Vein endothelial cell (primary cell): Measurements from ENCODE around the gene PABPN1. TPM values are rescaled to one million over a fixed set of nuclear protein-coding genes. Genes with fewer than 3 reads are reported as not detected.

Source experiments
- total RNA-seq: library from RNA; depleted of rRNA; stranded (reverse); fragments of >200 nt; gene quantifications from 2 replicates; pipeline ENCODE4 v1.2.3, GENCODE V29; 2012

The PABPN1 gene, protein sequence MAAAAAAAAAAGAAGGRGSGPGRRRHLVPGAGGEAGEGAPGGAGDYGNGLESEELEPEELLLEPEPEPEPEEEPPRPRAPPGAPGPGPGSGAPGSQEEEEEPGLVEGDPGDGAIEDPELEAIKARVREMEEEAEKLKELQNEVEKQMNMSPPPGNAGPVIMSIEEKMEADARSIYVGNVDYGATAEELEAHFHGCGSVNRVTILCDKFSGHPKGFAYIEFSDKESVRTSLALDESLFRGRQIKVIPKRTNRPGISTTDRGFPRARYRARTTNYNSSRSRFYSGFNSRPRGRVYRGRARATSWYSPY
- 54.5 and 74.8 TPM in 2 replicates for total RNA-seq

DNA sequence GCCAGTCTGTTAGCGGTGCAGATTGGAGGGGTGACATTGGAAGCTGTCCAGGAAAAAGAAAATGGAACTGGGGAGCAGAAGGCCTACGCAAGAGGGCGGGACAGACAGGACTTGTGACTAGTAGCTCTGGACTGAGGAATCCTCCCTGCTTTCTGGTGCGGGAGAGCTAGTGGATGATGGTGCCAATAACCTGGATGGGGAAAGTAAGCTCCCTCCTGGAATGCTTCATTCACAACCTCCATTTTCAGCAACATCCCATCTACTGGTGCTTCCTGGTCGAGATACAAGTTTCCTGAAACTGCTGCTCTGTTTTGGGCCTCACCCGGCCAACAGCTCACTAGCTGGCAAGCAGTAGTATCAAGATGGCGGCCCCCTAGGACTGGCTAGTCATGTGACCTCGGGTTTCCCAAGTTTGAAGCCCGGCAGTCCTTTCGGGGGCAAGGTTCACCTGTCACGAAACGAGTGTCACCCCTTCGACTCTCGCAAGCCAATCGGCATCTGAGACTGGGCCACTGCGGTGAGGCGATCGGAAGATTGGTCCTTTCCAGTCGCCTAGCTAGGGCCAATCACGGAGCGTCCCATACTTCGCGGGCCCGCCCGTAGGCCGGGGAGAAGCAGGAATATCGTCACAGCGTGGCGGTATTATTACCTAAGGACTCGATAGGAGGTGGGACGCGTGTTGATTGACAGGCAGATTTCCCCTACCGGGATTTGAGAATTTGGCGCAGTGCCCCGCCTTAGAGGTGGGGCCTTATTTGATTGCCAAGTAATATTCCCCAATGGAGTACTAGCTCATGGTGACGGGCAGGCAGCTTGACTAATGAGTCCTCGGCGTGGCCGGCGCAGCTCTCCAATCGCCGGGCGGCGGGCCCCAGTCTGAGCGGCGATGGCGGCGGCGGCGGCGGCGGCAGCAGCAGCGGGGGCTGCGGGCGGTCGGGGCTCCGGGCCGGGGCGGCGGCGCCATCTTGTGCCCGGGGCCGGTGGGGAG, at the start of gene PABPN1:
Gene PABPN1, plus strand, starts transcription at position 874 of the 988 bp plus-strand sequence. Its CDS starts 13 bp downstream, at position 887.

DNA sequence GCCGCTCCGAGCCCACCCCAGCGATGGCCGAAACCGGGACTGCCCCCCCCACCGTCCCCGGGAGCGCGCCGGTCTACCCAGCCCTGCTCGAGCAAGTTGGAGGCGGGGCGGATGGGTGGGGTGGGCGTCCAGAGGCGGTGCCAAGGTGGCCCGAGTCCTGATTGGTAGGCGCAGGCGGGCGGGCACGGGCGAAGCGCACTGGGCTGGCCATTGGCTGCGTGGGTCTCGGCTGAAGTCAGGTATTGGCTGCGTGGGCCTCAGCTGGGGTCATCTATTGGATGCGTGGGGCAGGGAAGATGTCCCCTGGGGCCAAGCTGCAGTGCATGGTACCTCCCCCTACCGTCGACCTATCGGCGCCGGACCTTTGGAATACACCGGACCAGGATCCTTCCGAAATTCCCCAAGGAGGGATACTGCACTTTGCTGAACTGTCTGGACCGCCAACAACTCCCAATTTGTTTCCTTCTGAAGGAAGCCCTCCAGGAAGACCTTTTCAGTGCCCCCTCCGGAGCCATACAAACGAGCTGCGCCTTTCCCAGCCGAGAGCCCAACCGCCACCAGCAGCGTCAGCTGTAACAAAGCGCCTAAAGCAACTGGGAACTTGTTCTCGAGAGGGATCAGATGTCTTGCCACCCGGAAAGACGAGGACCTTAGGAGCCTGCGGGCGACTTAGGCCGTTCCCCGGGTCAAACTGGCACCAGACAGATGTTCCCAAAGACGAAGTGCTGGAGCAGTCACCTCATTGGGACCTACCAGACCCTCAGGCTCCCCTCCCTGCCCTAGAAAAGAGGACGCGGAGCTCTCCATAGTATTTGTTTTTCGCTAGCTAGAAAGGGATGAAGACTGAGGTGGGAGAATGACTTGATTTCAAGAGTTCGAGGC, 35.0 kb upstream of the PABPN1 start, which contains the start of gene HOMEZ:
Gene HOMEZ, minus strand, starts transcription at position 113 of the 882 bp plus-strand sequence. CDS start 180 bp downstream, outside the sequence.

DNA sequence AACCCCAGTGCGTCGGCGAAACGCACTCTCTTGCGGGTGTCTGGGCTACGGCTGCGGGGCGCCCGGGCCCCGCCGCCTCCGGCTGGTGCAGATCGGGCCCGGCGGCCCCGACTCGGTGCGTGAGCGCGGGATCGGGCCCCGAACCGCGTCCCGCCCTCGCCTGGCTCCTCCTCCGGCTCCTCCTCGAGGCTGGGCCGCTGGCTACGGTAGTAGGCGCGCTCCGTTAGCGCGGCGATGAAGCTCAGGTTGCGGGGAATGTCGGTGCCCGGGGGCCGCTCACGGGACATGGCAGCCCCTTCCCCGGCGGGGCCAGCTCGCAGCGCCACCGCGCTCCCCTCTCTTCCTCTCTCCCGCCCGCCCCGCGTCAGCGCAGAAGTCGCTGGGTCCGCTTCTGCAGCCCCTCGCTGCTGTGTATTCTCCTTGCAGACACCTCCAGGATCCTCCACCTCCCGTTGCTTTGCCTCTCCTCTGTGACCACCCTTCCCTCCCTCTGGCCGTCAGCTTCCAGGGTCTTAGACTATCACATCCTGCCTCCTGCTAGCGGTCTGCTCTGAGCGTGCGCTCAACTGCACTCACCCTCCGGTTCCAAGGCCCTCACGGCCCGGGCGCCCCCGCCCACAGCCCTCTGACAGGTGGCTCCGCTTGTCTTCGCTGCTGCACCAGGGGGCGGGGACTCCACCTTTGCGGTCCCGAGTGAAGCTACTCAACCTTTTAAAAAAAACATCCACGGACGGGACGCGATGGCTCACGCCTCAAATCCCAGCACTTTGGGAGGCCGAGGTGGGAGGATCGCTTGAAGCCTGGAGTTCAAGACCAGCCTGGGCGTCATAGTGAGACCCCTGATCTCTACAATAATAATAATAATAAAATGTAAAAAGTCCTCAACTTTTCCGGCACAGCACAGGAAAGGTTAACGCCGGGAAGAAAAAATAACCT, 18.7 kb upstream of the PABPN1 start, which contains the start of gene PPP1R3E:
Gene PPP1R3E, minus strand, starts transcription at position 570 of the 936 bp plus-strand sequence. Its CDS starts 283 bp downstream, at position 287.

DNA sequence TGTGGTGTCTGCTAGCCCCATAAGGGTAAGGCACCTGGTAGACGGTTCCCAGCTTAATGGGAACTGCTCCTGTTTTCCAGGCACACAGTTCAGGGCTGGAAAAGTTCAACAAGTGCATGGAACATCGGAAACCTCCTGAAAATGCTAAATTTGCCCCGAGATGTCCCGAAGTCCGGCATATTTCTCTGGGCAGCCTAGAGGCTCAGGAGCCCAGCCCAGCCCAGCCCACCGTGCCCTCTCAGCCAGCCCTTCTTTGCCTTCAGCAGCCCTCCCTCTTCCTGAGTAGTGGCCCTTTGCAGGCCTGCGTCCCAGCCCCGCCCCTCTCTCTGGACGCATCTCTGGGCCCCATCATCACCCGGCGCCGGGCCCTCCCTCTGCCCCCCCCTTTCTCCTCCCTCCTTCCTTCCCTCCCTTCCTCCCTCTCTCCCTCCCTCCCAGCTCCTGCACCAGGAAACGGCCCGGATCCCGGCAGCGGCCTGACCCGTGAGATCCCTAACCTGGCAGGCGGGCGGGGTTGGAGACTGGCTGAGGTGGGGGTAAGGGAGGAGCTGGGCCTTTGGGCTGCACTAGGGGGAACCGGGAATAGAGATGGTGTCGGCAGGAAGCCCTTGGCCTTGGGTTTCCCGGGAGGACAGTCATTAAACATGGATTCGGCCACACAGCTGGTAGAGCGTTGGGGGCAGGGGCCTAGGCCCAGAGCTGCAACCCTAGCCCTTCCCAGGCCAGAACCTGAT, 14.7 kb upstream of the PABPN1 start, which contains the start of gene BCL2L2:
Gene BCL2L2, plus strand, starts transcription at position 422 of the 734 bp plus-strand sequence. CDS start 935 bp downstream, outside the sequence.

DNA sequence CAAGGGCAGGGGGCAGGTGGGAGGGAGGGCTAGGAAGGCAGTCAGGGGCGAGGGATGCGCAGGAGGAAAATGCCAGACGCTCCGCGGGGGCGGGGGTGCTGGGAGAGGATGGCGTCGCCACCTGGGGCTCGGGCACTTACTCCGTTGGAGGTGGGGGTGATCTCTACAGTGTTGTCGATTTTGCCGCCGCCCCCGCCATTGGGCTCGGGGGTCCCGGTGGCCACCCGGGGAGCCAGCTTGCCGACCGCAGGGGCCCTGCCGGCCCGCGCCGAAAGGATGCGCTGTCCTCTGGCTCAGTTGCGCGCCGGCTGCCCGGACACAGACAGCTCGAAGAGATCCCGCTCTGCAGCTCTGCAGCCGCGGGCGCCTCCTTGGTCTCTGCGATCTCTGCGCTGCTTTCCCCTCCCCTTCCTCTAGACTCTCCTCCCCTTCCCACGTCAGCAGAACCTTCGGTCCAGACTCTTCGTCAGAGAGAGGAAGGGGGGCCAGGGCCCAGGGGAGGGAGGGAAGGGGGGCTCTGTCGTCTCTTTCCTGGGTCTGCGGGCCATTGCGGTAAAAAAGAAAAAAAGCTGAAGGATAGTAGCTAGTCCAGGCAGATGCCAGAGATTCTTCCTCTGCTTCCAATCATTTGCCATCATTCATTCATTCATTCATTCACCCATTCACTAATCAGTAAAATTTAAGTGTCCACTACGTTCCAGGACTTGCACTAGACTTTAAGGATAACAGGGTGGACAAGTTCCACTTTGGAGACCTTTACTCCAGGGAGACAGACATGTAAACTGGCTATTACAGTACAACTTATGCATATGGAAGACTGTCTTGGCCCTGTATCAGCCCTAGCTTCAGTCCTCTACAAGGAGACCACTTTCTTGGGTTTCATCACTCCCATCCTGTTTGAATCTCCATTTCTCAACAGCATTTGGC, 31.5 kb downstream of the PABPN1 start, which contains the start of gene SLC22A17:
Gene SLC22A17, minus strand, starts transcription at position 382 of the 927 bp plus-strand sequence.

DNA sequence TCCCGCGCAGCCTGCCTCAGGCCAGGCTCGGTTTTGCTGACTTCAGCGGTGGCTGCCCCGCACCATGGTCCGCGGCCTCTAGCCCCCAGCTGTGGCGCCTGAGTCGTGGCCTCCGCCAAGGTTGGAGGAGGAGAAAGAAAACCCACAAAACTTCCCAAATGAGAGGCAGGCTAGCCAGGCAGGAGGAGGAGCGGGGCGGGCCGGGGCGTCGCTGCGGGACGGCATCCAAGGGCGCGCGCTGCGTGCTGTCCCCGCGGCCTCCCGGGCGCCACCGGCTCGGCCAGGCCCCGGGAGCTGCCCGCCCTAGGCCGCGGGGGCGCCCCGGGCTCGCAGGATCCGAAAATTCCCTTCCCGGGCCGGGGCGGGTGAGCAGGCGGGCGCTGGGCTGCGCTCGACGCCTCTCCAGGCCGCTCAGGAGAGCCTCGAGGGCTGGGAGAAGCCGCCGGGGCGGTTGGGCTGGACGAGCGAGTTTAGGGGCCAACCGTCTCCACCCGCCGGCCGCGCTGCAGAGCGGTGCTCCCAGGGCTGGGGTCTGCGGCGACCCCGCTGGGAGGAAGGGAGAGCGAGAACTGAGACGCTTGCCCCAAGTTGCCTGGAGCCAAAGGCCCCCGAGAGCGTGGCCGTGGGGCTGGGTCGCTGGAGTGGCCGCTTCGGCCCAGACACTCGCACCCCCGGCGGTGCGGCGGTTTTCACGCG, 43.9 kb downstream of the PABPN1 start, which contains the start of gene EFS:
Gene EFS, minus strand, starts transcription at position 137 of the 696 bp plus-strand sequence. CDS start 147 bp downstream, outside the sequence.

DNA sequence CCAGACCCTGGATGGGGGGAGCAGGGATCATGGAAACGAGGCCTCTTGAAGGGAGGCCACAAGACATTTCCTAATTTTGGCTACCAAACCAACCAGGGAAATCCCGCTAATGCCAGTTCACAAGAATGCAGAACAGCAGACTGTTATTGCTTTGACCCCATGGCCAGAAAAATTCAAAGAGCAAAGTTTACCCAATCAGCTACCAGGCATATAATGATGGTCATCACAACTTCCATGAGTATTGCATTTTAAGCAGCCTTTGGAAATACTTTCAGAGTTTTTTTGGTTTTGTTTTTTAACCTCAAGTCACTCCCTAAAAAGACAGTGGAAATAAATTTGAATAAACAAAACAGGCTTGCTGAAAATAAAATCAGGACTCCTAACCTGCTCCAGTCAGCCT, 51.3 kb downstream of the PABPN1 start, which contains the start of gene IL25:
Gene IL25, plus strand, starts transcription at position 301 of the 400 bp plus-strand sequence.

Other genes starting within 250 kb of the PABPN1 start
- 97.0 and 102 TPM in 2 replicates for gene ACIN1, start 226.3 kb upstream of the PABPN1 start, total RNA-seq
- gene C14orf119, start 226.0 kb upstream of the PABPN1 start, total RNA-seq, result 37.7 and 45.7 TPM in 2 replicates
- not detected in 2 replicates for gene CIROP, start 216.5 kb upstream of the PABPN1 start, total RNA-seq
- not detected in 2 replicates for gene CEBPE, start 202.2 kb upstream of the PABPN1 start, total RNA-seq
- gene SLC7A8, start 137.8 kb upstream of the PABPN1 start, total RNA-seq, result 0.19 and 0.33 TPM in 2 replicates
- not detected in 2 replicates for gene RNF212B, start 83.5 kb upstream of the PABPN1 start, total RNA-seq
- gene HOMEZ, start 35.3 kb upstream of the PABPN1 start, total RNA-seq, result 9.5 TPM in 2 replicates
- gene PPP1R3E, start 18.6 kb upstream of the PABPN1 start, total RNA-seq, result 5.3 and 5.6 TPM in 2 replicates
- 18.3 and 24.6 TPM in 2 replicates for gene BCL2L2, start 14.6 kb upstream of the PABPN1 start, total RNA-seq
- gene SLC22A17, start 31.4 kb downstream of the PABPN1 start, total RNA-seq, result 0.76 and 1.6 TPM in 2 replicates
- gene EFS, start 43.7 kb downstream of the PABPN1 start, total RNA-seq, result not detected in 2 replicates
- not detected in 2 replicates for gene IL25, start 51.4 kb downstream of the PABPN1 start, total RNA-seq
- gene CMTM5, start 55.6 kb downstream of the PABPN1 start, total RNA-seq, result not detected in 2 replicates
- not detected in 2 replicates for gene MYH6, start 86.8 kb downstream of the PABPN1 start, total RNA-seq
- gene MYH7, start 114.2 kb downstream of the PABPN1 start, total RNA-seq, result not detected in 2 replicates
- gene NGDN, start 148.2 kb downstream of the PABPN1 start, total RNA-seq, result 29.4 and 42.5 TPM in 2 replicates
- gene ZFHX2, start 230.3 kb downstream of the PABPN1 start, total RNA-seq, result 0.57 and 0.65 TPM in 2 replicates
- gene THTPA, start 234.8 kb downstream of the PABPN1 start, total RNA-seq, result 14.6 and 19.9 TPM in 2 replicates
- gene AP1G2, start 246.3 kb downstream of the PABPN1 start, total RNA-seq, result 18.6 and 19.6 TPM in 2 replicates